ENCODE measurements around the gene LRRC8D.
A peak's percentile ranks its signal among the peaks of the same experiment; 100 is the strongest.

LRRC8D gene

GRCh38 chr1:89843273-89844130 is 22.7 kb downstream of the LRRC8D start:
- no peak overlapping the region for H3K27ac ChIP-seq
- H3K36me3 ChIP-seq (ENCODE audit: insufficient read depth, low read length), result peaks cover 26% of the 10 kb centered on the region
- peak overlapping the region; percentile 34 for H3K9ac ChIP-seq (ENCODE audit: insufficient read length)
- H3K9me3 ChIP-seq (ENCODE audit: low read depth, low read length), result no peaks in the 10 kb centered on the region
- DNase-seq (ENCODE audit: low read depth, low spot score), result no peak
- H3K4me3 ChIP-seq, result peak overlapping the region; percentile 73
- TF ChIP-seq POLR2AphosphoS5 (IDR thresholded peaks at IDR 0.05; ENCODE audit: borderline replicate concordance, low read depth, low read length) (peak; percentile 34; the same call in 1 of the 2 replicates), FOXP2 (optimal IDR thresholded peaks at IDR 0.05; ENCODE audit: control extremely low read depth, extremely low read length, insufficient read depth) (no peak)

DNA sequence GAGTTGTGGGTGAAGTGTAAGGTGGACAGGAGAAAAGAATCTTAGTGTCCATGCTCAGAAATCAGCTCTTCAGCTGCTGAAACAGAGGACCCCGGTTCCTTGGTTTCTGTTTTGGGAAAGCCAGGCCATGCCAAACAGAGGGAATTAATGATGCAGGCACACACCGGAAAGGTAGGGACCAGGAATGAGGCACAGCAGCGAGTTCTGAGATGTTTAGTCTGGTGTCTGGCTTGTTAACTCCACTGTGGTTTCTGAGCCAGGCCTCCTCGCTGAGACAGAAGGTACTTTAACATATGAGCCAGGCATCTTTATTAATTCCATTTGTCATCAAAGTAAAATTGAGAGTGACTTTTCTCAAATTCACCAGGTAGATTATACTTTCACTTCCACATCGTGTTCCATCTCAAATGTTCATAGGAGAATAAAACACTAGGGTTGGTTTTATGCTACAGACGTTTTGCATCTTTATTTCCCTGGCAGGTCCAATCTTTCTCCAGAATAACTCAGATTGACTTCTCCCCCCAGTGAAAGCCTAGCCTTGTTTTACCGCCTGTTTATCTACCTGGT is 23.5 kb downstream of the LRRC8D start:
- no peak overlapping the region for H3K27ac ChIP-seq
- TF ChIP-seq POLR2AphosphoS5 (IDR thresholded peaks at IDR 0.05; ENCODE audit: borderline replicate concordance, low read depth, low read length) (no peak), FOXP2 (optimal IDR thresholded peaks at IDR 0.05; ENCODE audit: control extremely low read depth, extremely low read length, insufficient read depth) (no peak), EZH2 (IDR thresholded peaks at IDR 0.05) (no peak)

DNA sequence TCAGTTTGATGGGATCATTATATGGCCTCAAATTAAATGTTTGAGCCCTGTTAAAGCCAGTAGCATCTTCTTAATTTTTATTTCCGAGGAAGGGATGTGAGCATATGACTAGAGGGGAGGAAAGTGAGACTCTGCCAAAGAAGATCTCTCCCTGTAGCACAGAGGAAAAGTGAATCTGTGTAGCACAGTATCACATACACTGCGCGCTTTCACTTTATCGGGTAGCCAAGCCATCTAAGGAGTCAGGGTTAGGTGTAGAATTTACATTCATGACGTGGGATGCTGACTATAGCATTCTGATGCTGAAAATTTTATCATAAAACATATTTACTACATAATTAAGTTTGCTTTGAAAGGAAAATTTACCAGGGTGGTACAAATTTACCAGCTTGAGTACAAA is 24.0 kb downstream of the LRRC8D start:
- H3K9me3 ChIP-seq (ENCODE audit: low read depth, low read length), result no peaks in the 10 kb centered on the region
- H3K4me3 ChIP-seq, result no peak overlapping the region
- DNase-seq (ENCODE audit: low read depth, low spot score), result no peak
- peaks cover 35% of the 10 kb centered on the region for H3K36me3 ChIP-seq (ENCODE audit: insufficient read depth, low read length)
- no peak overlapping the region for H3K27ac ChIP-seq
- no peak overlapping the region for H3K9ac ChIP-seq (ENCODE audit: insufficient read length)
- TF ChIP-seq FOXP2 (optimal IDR thresholded peaks at IDR 0.05; ENCODE audit: control extremely low read depth, extremely low read length, insufficient read depth) (no peak), EZH2 (IDR thresholded peaks at IDR 0.05) (no peak)

More for the DNA sequence above, 23.5 kb downstream of the LRRC8D start:
- no peak overlapping the region for H3K4me3 ChIP-seq
- DNase-seq (ENCODE audit: low read depth, low spot score), result no peak
- peaks cover 33% of the 10 kb centered on the region for H3K36me3 ChIP-seq (ENCODE audit: insufficient read depth, low read length)
- no peak overlapping the region for H3K9ac ChIP-seq (ENCODE audit: insufficient read length)
- no peaks in the 10 kb centered on the region for H3K9me3 ChIP-seq (ENCODE audit: low read depth, low read length)

DNA sequence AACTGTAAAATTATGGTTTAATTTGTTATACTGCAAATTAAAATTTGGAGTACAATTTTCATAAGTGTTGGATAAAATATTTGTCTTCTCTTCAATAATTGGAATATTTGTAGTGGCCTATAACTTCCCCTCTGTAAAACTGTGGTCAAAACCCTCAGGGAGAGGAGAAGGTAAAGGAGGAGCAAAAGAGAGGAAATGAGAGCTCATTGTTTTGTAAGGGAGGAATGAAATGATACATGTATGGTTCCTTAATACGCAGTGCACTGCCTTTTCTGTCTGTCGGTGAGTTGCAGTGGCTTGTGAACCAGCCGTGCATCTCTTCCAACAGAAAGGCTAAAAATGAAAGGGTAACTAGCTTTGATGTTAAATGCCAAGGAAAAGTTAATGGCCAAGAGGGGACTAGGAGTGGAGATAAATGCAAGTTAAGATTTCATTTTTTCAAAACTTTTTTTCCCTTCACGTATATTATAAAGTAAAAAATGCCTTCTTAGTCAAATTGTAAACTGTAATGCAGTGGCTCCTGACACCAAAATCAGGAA is 26.4 kb downstream of the LRRC8D start:
- no peak for TF ChIP-seq FOXP2 (optimal IDR thresholded peaks at IDR 0.05; ENCODE audit: control extremely low read depth, extremely low read length, insufficient read depth)
- no peak for TF ChIP-seq EZH2 (IDR thresholded peaks at IDR 0.05)
- Histone ChIP-seq H3K9ac (ENCODE audit: insufficient read length) (no peak overlapping the region), H3K9me3 (ENCODE audit: low read depth, low read length) (no peaks in the 10 kb centered on the region), H3K27ac (no peak overlapping the region), H3K4me3 (no peak overlapping the region), H3K36me3 (ENCODE audit: insufficient read depth, low read length) (peaks cover 47% of the 10 kb centered on the region)
- DNase-seq (ENCODE audit: low read depth, low spot score), result no peak

- Histone ChIP-seq H3K27ac (no peak overlapping the region), H3K4me3 (no peak overlapping the region), H3K9ac (ENCODE audit: insufficient read length) (no peak overlapping the region), H3K9me3 (ENCODE audit: low read depth, low read length) (no peaks in the 10 kb centered on the region), H3K36me3 (ENCODE audit: insufficient read depth, low read length) (peaks cover 52% of the 10 kb centered on the region)
- DNase-seq (ENCODE audit: low read depth, low spot score), result no peak
- TF ChIP-seq EZH2 (IDR thresholded peaks at IDR 0.05) (no peak), POLR2AphosphoS5 (IDR thresholded peaks at IDR 0.05; ENCODE audit: borderline replicate concordance, low read depth, low read length) (no peak), FOXP2 (optimal IDR thresholded peaks at IDR 0.05; ENCODE audit: control extremely low read depth, extremely low read length, insufficient read depth) (no peak)
These were observed 30.1 kb downstream of the LRRC8D start for GRCh38 chr1:89850844-89851415.

DNA sequence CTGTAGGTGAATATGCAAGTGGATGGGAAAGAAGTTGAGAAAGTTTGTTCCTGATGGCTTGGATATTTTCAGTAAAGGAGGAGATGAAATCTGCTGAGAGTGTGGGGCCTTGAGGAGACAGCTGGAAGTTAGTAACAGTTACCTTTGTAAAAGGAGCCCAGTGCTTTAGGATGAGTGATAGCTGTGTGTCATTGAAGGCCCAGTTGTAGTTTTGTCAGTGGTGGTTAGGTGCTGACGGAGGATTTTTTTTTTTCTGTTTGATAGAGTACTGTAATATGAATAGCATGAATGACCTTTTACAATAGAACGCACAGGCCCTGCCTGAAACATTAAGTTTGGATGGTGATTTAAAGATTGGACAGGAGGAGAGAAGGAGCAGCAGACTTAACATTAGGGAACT is 33.3 kb downstream of the LRRC8D start:
- Histone ChIP-seq H3K4me3 (no peak overlapping the region), H3K9ac (ENCODE audit: insufficient read length) (no peak overlapping the region), H3K9me3 (ENCODE audit: low read depth, low read length) (no peaks in the 10 kb centered on the region), H3K27ac (no peak overlapping the region), H3K36me3 (ENCODE audit: insufficient read depth, low read length) (peaks cover 33% of the 10 kb centered on the region)
- TF ChIP-seq EZH2 (IDR thresholded peaks at IDR 0.05) (no peak), FOXP2 (optimal IDR thresholded peaks at IDR 0.05; ENCODE audit: control extremely low read depth, extremely low read length, insufficient read depth) (no peak), POLR2AphosphoS5 (IDR thresholded peaks at IDR 0.05; ENCODE audit: borderline replicate concordance, low read depth, low read length) (no peak)
- DNase-seq (ENCODE audit: low read depth, low spot score), result no peak

DNA sequence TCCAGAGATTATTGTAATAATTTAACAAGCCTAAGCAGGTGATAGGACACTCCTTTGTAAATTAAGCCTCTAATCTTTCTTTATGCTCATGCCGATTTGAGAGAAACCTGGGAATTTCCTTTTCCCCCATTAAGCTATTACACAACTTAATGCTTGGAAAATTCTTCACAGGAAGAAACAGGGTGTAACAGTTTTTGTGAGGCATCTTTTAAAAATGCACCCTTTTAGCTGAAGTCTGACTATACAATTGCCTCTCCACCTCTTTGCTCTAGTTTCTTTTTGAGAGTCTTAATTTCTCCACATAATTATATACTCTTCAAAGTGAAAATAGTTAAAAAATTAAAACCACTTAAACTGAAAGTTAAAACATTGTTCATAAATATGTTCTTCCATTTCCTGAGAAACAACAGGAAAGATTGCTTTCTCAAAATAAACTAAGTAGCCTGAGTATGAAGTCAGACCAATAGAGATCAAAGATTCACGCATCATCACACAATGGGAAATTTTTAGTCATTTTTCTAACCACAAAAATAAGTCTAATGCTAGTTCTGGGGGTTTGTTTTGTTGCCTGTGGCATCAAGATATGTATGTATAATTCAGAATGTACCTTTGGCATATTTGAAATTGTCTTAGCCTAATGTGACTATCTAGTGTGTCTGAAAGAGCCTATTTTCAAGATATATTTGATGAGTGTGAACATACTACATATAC is 34.7 kb downstream of the LRRC8D start:
- DNase-seq (ENCODE audit: low read depth, low spot score), result no peak
- H3K9ac ChIP-seq (ENCODE audit: insufficient read length), result no peak overlapping the region
- no peaks in the 10 kb centered on the region for H3K9me3 ChIP-seq (ENCODE audit: low read depth, low read length)
- peaks cover 33% of the 10 kb centered on the region for H3K36me3 ChIP-seq (ENCODE audit: insufficient read depth, low read length)
- H3K27ac ChIP-seq, result no peak overlapping the region
- TF ChIP-seq FOXP2 (optimal IDR thresholded peaks at IDR 0.05; ENCODE audit: control extremely low read depth, extremely low read length, insufficient read depth) (no peak), POLR2AphosphoS5 (IDR thresholded peaks at IDR 0.05; ENCODE audit: borderline replicate concordance, low read depth, low read length) (no peak), EZH2 (IDR thresholded peaks at IDR 0.05) (no peak)
- H3K4me3 ChIP-seq, result no peak overlapping the region
